ENCODE data around the gene CACFD1.
A peak's percentile ranks its signal among the peaks of the same experiment; 100 is the strongest.

CACFD1 gene

GRCh38 chr9:133419005-133419404, 40.8 kb upstream of the CACFD1 start (continued):
- TF ChIP-seq EGR2 (tag by site-specific recombination; IDR thresholded peaks at IDR 0.05; ENCODE audit: low read depth) (0 out of 2 replicates have a peak, but pooled peaks have one; percentile 10), HOXD13 (CRISPR knock-in tag; IDR thresholded peaks at IDR 0.05; ENCODE audit: borderline replicate concordance) (no peak), ZBTB7A (tag by site-specific recombination; IDR thresholded peaks at IDR 0.05; ENCODE audit: low read depth) (no peak), PRDM4 (tag by site-specific recombination; IDR thresholded peaks at IDR 0.05) (no peak), SP3 (tag by site-specific recombination; IDR thresholded peaks at IDR 0.05) (peak; percentile 13; the same call in 1 of the 2 replicates)

- Histone ChIP-seq H3K4me3 (ENCODE audit: low read depth, low read length) (no peak overlapping the region), H3K36me3 (ENCODE audit: control insufficient read depth in 2 of 2, insufficient read depth in 1 of 2, low read length in 2 of 2) (peaks cover 0 to 15% of the 10 kb centered on the region in 2 experiments; a peak in 1 of 3 replicates), H3K9me3 (ENCODE audit: control insufficient read depth, insufficient read depth, low read depth, low read length) (no peaks in the 10 kb centered on the region), H3K4me1 (ENCODE audit: control insufficient read depth, insufficient read depth, low read length) (no peaks in the 10 kb centered on the region; the same call in 1 of the 2 replicates), H3K27ac (ENCODE audit: extremely low read depth, low read depth, low read length) (no peak overlapping the region)
- CTCF ChIA-PET, result no interaction called here
- no peak for TF ChIP-seq ZNF670 (tag by site-specific recombination; IDR thresholded peaks at IDR 0.05; ENCODE audit: low read depth)
- no peak for TF ChIP-seq ZNF529 (tag by site-specific recombination; IDR thresholded peaks at IDR 0.05; ENCODE audit: insufficient replicate concordance)
- no peak for TF ChIP-seq ZNF623 (tag by site-specific recombination; IDR thresholded peaks at IDR 0.05)
- TF ChIP-seq ZNF133 (tag by site-specific recombination; IDR thresholded peaks at IDR 0.05), result no peak
- no peak for TF ChIP-seq ZNF600 (tag by site-specific recombination; IDR thresholded peaks at IDR 0.05)
- TF ChIP-seq ZNF677 (tag by site-specific recombination; IDR thresholded peaks at IDR 0.05), result no peak
- POLR2A ChIA-PET, result no interaction called here
These were observed 39.4 kb upstream of the CACFD1 start for GRCh38 chr9:133420392-133420827.

- peaks cover 0 to 10% of the 10 kb centered on the region in 2 experiments; a peak in 1 of 3 replicates for H3K36me3 ChIP-seq (ENCODE audit: control insufficient read depth in 2 of 2, insufficient read depth in 1 of 2, low read length in 2 of 2)
- ChIA-PET CTCF (interaction anchor here (0.6 to 1.2 kb wide), 5 partner anchors 36 to 240 kb away, joined by 3 to 5 read pairs (median 3); no protein-coding TSS in a partner anchor), POLR2A (interaction anchor here (1.9 kb wide), 1 partner anchor 38 kb away, joined by 8 read pairs; the partner anchor contains the start of gene CACFD1)
- TF ChIP-seq ZNF707 (tag by site-specific recombination; IDR thresholded peaks at IDR 0.05), result no peak
- TF ChIP-seq ZNF10 (tag by site-specific recombination; IDR thresholded peaks at IDR 0.05), result peak; percentile 97
- TF ChIP-seq CTCF (tag by site-specific recombination; IDR thresholded peaks at IDR 0.05), result peak; percentile 50
- peak; percentile 85 for TF ChIP-seq EGR2 (tag by site-specific recombination; IDR thresholded peaks at IDR 0.05; ENCODE audit: low read depth)
- peak; percentile 43; the same call in 1 of the 2 replicates for TF ChIP-seq PRDM10 (tag by site-specific recombination; IDR thresholded peaks at IDR 0.05)
- TF ChIP-seq GFI1B (tag by site-specific recombination; IDR thresholded peaks at IDR 0.05), result no peak
- TF ChIP-seq ZFHX2 (tag by site-specific recombination; conservative IDR thresholded peaks at IDR 0.05), result peak; percentile 82
- peak; percentile 79; the same call in 1 of the 2 replicates for TF ChIP-seq ZBTB17 (tag by site-specific recombination; IDR thresholded peaks at IDR 0.05)
- 0 out of 2 replicates have a peak, but pooled peaks have one; percentile 31 for TF ChIP-seq ZNF335 (tag by site-specific recombination; conservative IDR thresholded peaks at IDR 0.05)
- no peak within 1 kb of the TSS for H3K27ac ChIP-seq (ENCODE audit: extremely low read depth, low read depth, low read length)
- no peaks in the 10 kb centered on the region for H3K4me1 ChIP-seq (ENCODE audit: control insufficient read depth, insufficient read depth, low read length)
- no peak within 1 kb of the TSS for H3K4me3 ChIP-seq (ENCODE audit: low read depth, low read length)
- H3K9me3 ChIP-seq (ENCODE audit: control insufficient read depth, insufficient read depth, low read depth, low read length), result no peaks in the 10 kb centered on the region
These were observed 37.9 kb upstream of the CACFD1 start, which contains the start of gene ADAMTS13 for GRCh38 chr9:133421615-133422542. Gene ADAMTS13 (plus strand): TSS chr9:133422367. CDS start chr9:133422444, 77 bp downstream.
